Suprapubic skin (tissue), 4 donors: ENCODE results near the gene SNX19. TPM values are rescaled to one million over a fixed set of nuclear protein-coding genes. Genes with fewer than 3 reads are reported as not detected.

Source experiments
- DNase-seq, 2 donors: peaks; one replicate each; pipeline ENCODE4 v3.0.0-alpha.2; 2019; ENCODE audit warnings: low spot score in 2 of 2
- H3K27ac ChIP-seq: fragments of 200-600 bp; sonication (generic); one replicate; pipeline ENCODE4 v1.5.1; 2019
- H3K27me3 ChIP-seq: fragments of 200-600 bp; sonication (generic); one replicate; pipeline ENCODE4 v1.5.1; 2019
- H3K36me3 ChIP-seq: fragments of 200-600 bp; sonication (generic); one replicate; pipeline ENCODE4 v1.5.1; 2019
- H3K4me1 ChIP-seq: fragments of 200-600 bp; sonication (generic); one replicate; pipeline ENCODE4 v1.5.1; 2019
- H3K4me3 ChIP-seq: fragments of 200-600 bp; sonication (generic); one replicate; pipeline ENCODE4 v1.5.1; 2019; ENCODE audit warnings: mild to moderate bottlenecking
- H3K9me3 ChIP-seq: fragments of 200-600 bp; sonication (generic); one replicate; pipeline ENCODE4 v1.5.1; 2019
- CTCF ChIP-seq, 2 donors: fragments of 200-600 bp in 1 of 2; fragments of 450-650 bp in 1 of 2; sonication (generic) in 1 of 2; IDR thresholded peaks; one replicate each; pipeline ENCODE4 v1.5.1; 2016 to 2019; ENCODE audit warnings: antibody characterized with exemption in 2 of 2, mild to moderate bottlenecking in 1 of 2, moderate library complexity in 1 of 2
- EP300 ChIP-seq: sonication (generic); formaldehyde crosslinking; IDR thresholded peaks from one replicate; pipeline ENCODE4 v1.6.1; 2017; ENCODE audit warnings: antibody characterized with exemption
- POLR2A ChIP-seq, 2 donors: fragments of 450-650 bp; IDR thresholded peaks; one replicate each; pipeline ENCODE4 v1.6.1; 2017; ENCODE audit warnings: antibody characterized with exemption in 2 of 2, mild to moderate bottlenecking in 2 of 2, moderate library complexity in 2 of 2
- POLR2AphosphoS5 ChIP-seq, 3 donors: sonication (generic); formaldehyde crosslinking; IDR thresholded peaks; one replicate each; pipeline ENCODE4 v1.6.1; 2017; ENCODE audit warnings: antibody characterized with exemption in 3 of 3
- WGBS: methylation state at CpG from one replicate; pipeline ENCODE4 v1.1.5; 2018; 5-methylcytosine and 5-hydroxymethylcytosine counted together
- total RNA-seq, 4 donors: library from RNA; depleted of rRNA; stranded (reverse); fragments of >200 nt; gene quantifications; one replicate each; pipeline ENCODE4 v1.1.0, GENCODE V29; 2016

The SNX19 gene
- total RNA-seq, 4 donors from 2014 or later = 74.5 to 157 (median 86.0) TPM

GRCh38 chr11:130897262-130898182, 18.8 kb downstream of the SNX19 start:
- TF ChIP-seq POLR2A (IDR thresholded peaks at IDR 0.05) (no peak), POLR2AphosphoS5 (IDR thresholded peaks at IDR 0.05) (peak in 1 of 3 donors; percentile 7), EP300 (peak; percentile 95)
- no peak overlapping the region for H3K4me3 ChIP-seq
- peak overlapping the region; percentile 31 for H3K27ac ChIP-seq
- peaks cover 9% of the 10 kb centered on the region for H3K4me1 ChIP-seq
- no peaks in the 10 kb centered on the region for H3K27me3 ChIP-seq
- WGBS = 58% methylated on average over 17 of the region's 17 CpGs
- H3K36me3 ChIP-seq = peaks cover 93% of the 10 kb centered on the region
- peak in 1 of 2 donors; percentile 68 for DNase-seq
- H3K9me3 ChIP-seq = no peaks in the 10 kb centered on the region

GRCh38 chr11:130894322-130895025, 21.8 kb downstream of the SNX19 start:
- 31% methylated on average over 6 of the region's 6 CpGs for WGBS
- no peak for DNase-seq
- H3K9me3 ChIP-seq = no peaks in the 10 kb centered on the region
- H3K36me3 ChIP-seq = peaks cover 65% of the 10 kb centered on the region
- TF ChIP-seq CTCF (IDR thresholded peaks at IDR 0.05) = peak; percentile 66 to 86
- TF ChIP-seq POLR2A (IDR thresholded peaks at IDR 0.05) = no peak
- no peak for TF ChIP-seq POLR2AphosphoS5 (IDR thresholded peaks at IDR 0.05)
- no peak for TF ChIP-seq EP300
- H3K4me1 ChIP-seq = peaks cover 9% of the 10 kb centered on the region
- H3K27me3 ChIP-seq = no peaks in the 10 kb centered on the region
- no peak overlapping the region for H3K27ac ChIP-seq
- H3K4me3 ChIP-seq = no peak overlapping the region

GRCh38 chr11:130892861-130893260, 23.4 kb downstream of the SNX19 start:
- no peak for DNase-seq
- Histone ChIP-seq H3K27ac (no peak overlapping the region), H3K9me3 (no peaks in the 10 kb centered on the region), H3K27me3 (no peaks in the 10 kb centered on the region), H3K4me1 (peaks cover 3% of the 10 kb centered on the region), H3K4me3 (no peak overlapping the region), H3K36me3 (peaks cover 55% of the 10 kb centered on the region)
- 90% methylated on average over 4 of the region's 4 CpGs for WGBS
- TF ChIP-seq CTCF (IDR thresholded peaks at IDR 0.05) (no peak), POLR2A (IDR thresholded peaks at IDR 0.05) (no peak), POLR2AphosphoS5 (IDR thresholded peaks at IDR 0.05) (no peak), EP300 (no peak)

GRCh38 chr11:130891326-130891725, 25.0 kb downstream of the SNX19 start:
- H3K9me3 ChIP-seq = no peaks in the 10 kb centered on the region
- no peak for TF ChIP-seq POLR2A (IDR thresholded peaks at IDR 0.05)
- TF ChIP-seq CTCF (IDR thresholded peaks at IDR 0.05) = no peak
- no peak for TF ChIP-seq EP300
- no peak for TF ChIP-seq POLR2AphosphoS5 (IDR thresholded peaks at IDR 0.05)
- H3K4me3 ChIP-seq = no peak overlapping the region
- no peaks in the 10 kb centered on the region for H3K4me1 ChIP-seq
- H3K36me3 ChIP-seq = peaks cover 45% of the 10 kb centered on the region
- WGBS = 32% methylated on average over 1 of the region's 1 CpG
- no peak for DNase-seq
- H3K27me3 ChIP-seq = no peaks in the 10 kb centered on the region
- no peak overlapping the region for H3K27ac ChIP-seq

- Histone ChIP-seq H3K9me3 (no peaks in the 10 kb centered on the region), H3K4me3 (no peak overlapping the region), H3K4me1 (no peaks in the 10 kb centered on the region), H3K27me3 (no peaks in the 10 kb centered on the region), H3K27ac (no peak overlapping the region), H3K36me3 (peaks cover 35% of the 10 kb centered on the region)
- no peak for DNase-seq
- no peak for TF ChIP-seq POLR2AphosphoS5 (IDR thresholded peaks at IDR 0.05)
- no peak for TF ChIP-seq CTCF (IDR thresholded peaks at IDR 0.05)
- TF ChIP-seq POLR2A (IDR thresholded peaks at IDR 0.05) = no peak
- TF ChIP-seq EP300 = no peak
- WGBS = 95% methylated on average over 2 of the region's 2 CpGs
Measured at GRCh38 chr11:130890039-130890745, 26.1 kb downstream of the SNX19 start.
